SU-DHL-6 (cell line): Measurements from ENCODE around the gene GAREM1.

Source experiments
- EZH2phosphoT487 ChIP-seq: fragments of 200-600 bp; sonication (generic), shearing (Covaris generic); conservative IDR thresholded peaks from 2 replicates; pipeline ENCODE4 v1.6.1; 2018; ENCODE audit warnings: mild to moderate bottlenecking, antibody characterized with exemption, low read length, moderate library complexity, mixed read lengths
- TF ChIP-seq, protein P1 (sequence below): fragments of 200-600 bp; sonication (generic); IDR thresholded peaks from one replicate; pipeline ENCODE4 v1.5.1; 2017; ENCODE audit warnings: antibody characterized with exemption, mild to moderate bottlenecking, low read length, moderate library complexity; ENCODE audit not compliant: insufficient read depth, poor library complexity, severe bottlenecking

DNA sequence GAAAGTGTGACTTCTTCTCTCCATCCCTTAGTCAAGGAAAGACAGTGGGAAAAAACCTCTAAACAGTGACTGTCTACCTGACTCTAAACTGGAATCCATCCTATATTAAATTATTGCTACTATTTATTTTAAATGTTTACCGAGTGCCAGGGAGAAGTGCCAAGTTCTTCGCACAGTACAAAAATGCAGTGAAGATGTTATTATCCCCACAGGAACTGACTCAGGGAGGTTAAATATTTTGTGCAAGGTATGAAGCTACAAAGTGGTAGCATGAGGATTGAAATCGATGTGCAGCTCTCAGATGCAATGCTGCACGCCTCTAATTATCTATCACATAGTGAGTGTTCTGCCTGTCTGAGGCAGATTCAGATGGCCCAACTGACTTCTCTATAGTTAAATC, 189.8 kb downstream of the GAREM1 start:
- TF ChIP-seq, protein P1, sequence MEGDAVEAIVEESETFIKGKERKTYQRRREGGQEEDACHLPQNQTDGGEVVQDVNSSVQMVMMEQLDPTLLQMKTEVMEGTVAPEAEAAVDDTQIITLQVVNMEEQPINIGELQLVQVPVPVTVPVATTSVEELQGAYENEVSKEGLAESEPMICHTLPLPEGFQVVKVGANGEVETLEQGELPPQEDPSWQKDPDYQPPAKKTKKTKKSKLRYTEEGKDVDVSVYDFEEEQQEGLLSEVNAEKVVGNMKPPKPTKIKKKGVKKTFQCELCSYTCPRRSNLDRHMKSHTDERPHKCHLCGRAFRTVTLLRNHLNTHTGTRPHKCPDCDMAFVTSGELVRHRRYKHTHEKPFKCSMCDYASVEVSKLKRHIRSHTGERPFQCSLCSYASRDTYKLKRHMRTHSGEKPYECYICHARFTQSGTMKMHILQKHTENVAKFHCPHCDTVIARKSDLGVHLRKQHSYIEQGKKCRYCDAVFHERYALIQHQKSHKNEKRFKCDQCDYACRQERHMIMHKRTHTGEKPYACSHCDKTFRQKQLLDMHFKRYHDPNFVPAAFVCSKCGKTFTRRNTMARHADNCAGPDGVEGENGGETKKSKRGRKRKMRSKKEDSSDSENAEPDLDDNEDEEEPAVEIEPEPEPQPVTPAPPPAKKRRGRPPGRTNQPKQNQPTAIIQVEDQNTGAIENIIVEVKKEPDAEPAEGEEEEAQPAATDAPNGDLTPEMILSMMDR = no peak
- TF ChIP-seq EZH2phosphoT487 = no peak
